Thoracic aorta (tissue), 2 donors: Measurements from ENCODE around the gene CHST8. TPM values are rescaled to one million over a fixed set of nuclear protein-coding genes. Genes with fewer than 3 reads are reported as not detected.

Experiments
- ATAC-seq: fragments of 150-250 bp; one replicate; pipeline ENCODE4 v1.8.0; 2017; ENCODE audit warnings: low read depth; ENCODE audit not compliant: insufficient number of reproducible peaks, low FRiP score
- DNase-seq: peaks from one replicate; pipeline ENCODE4 v3.0.0-alpha.2; 2020; ENCODE audit warnings: low spot score
- H3K27ac ChIP-seq, 2 donors: fragments of 200-600 bp; sonication (generic); 1 replicate in 1 of 2; 2 replicates in 1 of 2; pipeline ENCODE4 v1.5.1; 2016; ENCODE audit warnings: mild to moderate bottlenecking in 2 of 2, moderate library complexity in 2 of 2
- H3K27me3 ChIP-seq: fragments of 200-600 bp; sonication (generic); replicated peaks from 2 replicates; pipeline ENCODE4 v1.6.0; 2016; ENCODE audit warnings: mild to moderate bottlenecking; ENCODE audit not compliant: insufficient read depth
- H3K36me3 ChIP-seq: fragments of 200-600 bp; sonication (generic); one replicate; pipeline ENCODE4 v1.5.1; 2016
- H3K4me1 ChIP-seq, 2 donors: fragments of 200-600 bp; sonication (generic); 1 replicate in 1 of 2; 2 replicates in 1 of 2; pipeline versions ENCODE4 v1.5.1 to v1.6.0; 2016; ENCODE audit warnings: low read depth in 2 of 2, mild to moderate bottlenecking in 1 of 2; ENCODE audit not compliant: control insufficient read depth in 1 of 2
- H3K4me3 ChIP-seq: fragments of 200-600 bp; sonication (generic); 2 replicates; pipeline ENCODE4 v1.5.1; 2016; ENCODE audit warnings: mild to moderate bottlenecking
- H3K9me3 ChIP-seq: fragments of 200-600 bp; sonication (generic); 2 replicates; pipeline ENCODE4 v1.5.1; 2016
- total RNA-seq, 2 donors: library from RNA; depleted of rRNA; stranded (reverse); fragments of >200 nt; gene quantifications; one replicate each; pipeline versions ENCODE4 v1.1.0 to v1.2.3, GENCODE V29; 2016
- TF ChIP-seq, protein P1 (sequence below): fragments of 200-600 bp; sonication (generic); IDR thresholded peaks from one replicate; pipeline ENCODE4 v1.5.1; 2019; ENCODE audit warnings: antibody characterized with exemption

The CHST8 gene
- total RNA-seq, 2 donors from 2014 or later, result 0.28 TPM; not detected in 1

- Histone ChIP-seq H3K36me3 (no peaks in the 10 kb centered on the region), H3K4me1 (no peaks in the 10 kb centered on the region), H3K27ac (no peak overlapping the region), H3K27me3 (no peaks in the 10 kb centered on the region), H3K9me3 (no peaks in the 10 kb centered on the region), H3K4me3 (no peak overlapping the region)
- ATAC-seq (no peak), DNase-seq (no peak)
- TF ChIP-seq, protein P1, sequence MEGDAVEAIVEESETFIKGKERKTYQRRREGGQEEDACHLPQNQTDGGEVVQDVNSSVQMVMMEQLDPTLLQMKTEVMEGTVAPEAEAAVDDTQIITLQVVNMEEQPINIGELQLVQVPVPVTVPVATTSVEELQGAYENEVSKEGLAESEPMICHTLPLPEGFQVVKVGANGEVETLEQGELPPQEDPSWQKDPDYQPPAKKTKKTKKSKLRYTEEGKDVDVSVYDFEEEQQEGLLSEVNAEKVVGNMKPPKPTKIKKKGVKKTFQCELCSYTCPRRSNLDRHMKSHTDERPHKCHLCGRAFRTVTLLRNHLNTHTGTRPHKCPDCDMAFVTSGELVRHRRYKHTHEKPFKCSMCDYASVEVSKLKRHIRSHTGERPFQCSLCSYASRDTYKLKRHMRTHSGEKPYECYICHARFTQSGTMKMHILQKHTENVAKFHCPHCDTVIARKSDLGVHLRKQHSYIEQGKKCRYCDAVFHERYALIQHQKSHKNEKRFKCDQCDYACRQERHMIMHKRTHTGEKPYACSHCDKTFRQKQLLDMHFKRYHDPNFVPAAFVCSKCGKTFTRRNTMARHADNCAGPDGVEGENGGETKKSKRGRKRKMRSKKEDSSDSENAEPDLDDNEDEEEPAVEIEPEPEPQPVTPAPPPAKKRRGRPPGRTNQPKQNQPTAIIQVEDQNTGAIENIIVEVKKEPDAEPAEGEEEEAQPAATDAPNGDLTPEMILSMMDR, result no peak
These were observed 55.4 kb downstream of the CHST8 start for GRCh38 chr19:33676999-33677665.

GRCh38 chr19:33677745-33678426, 56.1 kb downstream of the CHST8 start:
- H3K27ac ChIP-seq, result no peak overlapping the region
- no peaks in the 10 kb centered on the region for H3K27me3 ChIP-seq
- ATAC-seq, result no peak
- no peaks in the 10 kb centered on the region for H3K36me3 ChIP-seq
- no peaks in the 10 kb centered on the region for H3K9me3 ChIP-seq
- TF ChIP-seq, protein P1, result no peak
- no peaks in the 10 kb centered on the region for H3K4me1 ChIP-seq
- DNase-seq, result no peak
- no peak overlapping the region for H3K4me3 ChIP-seq

DNA sequence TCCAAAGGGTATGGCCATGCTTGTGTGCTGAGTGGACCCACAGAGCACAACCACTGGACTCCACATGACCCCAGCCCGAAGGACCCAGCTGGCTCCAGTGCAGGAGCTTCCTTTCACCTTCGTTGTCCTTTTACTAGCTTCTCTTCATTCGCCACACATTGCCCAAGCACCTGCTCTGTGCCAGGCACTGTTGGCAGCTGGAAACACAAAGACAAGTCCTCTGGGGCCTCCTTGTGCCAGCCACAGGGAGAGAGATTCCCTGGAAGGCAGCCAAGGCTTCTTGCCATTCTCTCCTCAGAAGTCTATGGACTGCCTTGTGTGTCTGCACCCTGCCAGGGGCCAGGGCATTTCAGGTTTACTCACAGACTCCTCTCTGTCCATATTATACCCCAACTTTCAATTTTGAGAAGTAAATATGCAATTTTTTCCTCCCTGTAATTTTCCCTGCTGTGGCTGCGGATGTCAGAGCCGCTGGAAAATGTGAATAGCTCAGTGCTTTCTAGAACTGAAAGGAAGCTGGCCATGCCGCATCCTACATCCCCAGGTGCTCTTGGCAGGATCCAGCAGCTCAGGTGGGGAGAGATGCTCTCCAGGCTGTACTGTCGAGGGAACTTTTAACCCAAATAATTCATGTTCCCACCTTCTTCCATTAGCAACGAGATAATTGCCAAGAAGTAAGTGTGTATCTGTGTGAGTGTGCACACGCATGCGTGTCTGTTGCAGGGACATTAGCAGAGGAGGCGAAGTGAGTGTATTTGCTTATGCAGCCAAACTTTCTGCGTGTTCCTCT, 57.2 kb downstream of the CHST8 start:
- Histone ChIP-seq H3K27ac (no peak overlapping the region), H3K9me3 (no peaks in the 10 kb centered on the region), H3K27me3 (no peaks in the 10 kb centered on the region), H3K4me1 (no peaks in the 10 kb centered on the region), H3K4me3 (no peak overlapping the region), H3K36me3 (no peaks in the 10 kb centered on the region)
- DNase-seq (no peak), ATAC-seq (no peak)
- TF ChIP-seq, protein P1, result no peak

- Histone ChIP-seq H3K4me3 (no peak overlapping the region), H3K27me3 (no peaks in the 10 kb centered on the region), H3K9me3 (no peaks in the 10 kb centered on the region), H3K27ac (no peak overlapping the region), H3K36me3 (no peaks in the 10 kb centered on the region), H3K4me1 (no peaks in the 10 kb centered on the region)
- TF ChIP-seq, protein P1, result no peak
- DNase-seq (no peak), ATAC-seq (no peak)
These were observed 57.9 kb downstream of the CHST8 start for GRCh38 chr19:33679696-33680095.

DNA sequence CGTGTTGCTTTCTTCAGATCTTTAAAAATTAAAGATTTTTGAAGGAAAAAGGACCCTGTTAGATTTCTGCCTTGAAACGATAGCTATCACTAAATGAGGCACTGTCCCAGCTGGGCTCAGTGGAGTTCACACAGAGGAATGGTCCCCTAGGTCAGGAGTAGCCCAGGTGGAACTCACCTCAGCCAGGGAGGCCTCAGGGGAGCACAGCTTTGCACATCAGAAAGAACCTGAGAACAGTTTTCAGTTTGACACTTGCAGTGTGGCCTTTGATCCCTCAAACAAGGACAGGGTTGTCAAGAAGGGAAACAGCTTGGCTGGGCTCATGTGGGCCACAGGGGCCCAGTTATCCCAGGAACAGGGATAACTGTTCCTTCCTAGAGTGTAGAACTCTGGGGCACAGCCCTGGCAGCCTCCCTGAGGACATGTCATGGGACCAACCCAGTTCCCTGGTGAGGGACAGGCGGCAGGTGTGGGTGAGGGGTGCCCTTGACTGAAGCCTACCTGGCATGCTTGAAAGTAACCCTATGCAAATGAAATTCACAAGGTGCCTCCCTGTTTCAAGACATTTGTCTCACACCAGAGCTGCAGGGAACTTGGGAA, 59.4 kb downstream of the CHST8 start:
- DNase-seq, result no peak
- no peak for ATAC-seq

More for the DNA sequence above, 59.4 kb downstream of the CHST8 start:
- Histone ChIP-seq H3K36me3 (no peaks in the 10 kb centered on the region), H3K4me1 (no peaks in the 10 kb centered on the region), H3K4me3 (no peak overlapping the region), H3K9me3 (no peaks in the 10 kb centered on the region), H3K27ac (no peak overlapping the region), H3K27me3 (no peaks in the 10 kb centered on the region)
- TF ChIP-seq, protein P1, result no peak
